Ectodermal cell (in vitro differentiated cells): ENCODE measurements around the gene LRRC66.

Experiments
- H3K27ac ChIP-seq: 2 replicates; pipeline ENCODE4 v1.7.0; 2013; ENCODE audit warnings: mild to moderate bottlenecking, low read depth, low read length; ENCODE audit not compliant: insufficient read depth, poor library complexity, severe bottlenecking
- H3K27me3 ChIP-seq: 2 replicates; pipeline ENCODE4 v1.7.0; 2013; ENCODE audit warnings: mild to moderate bottlenecking, low read length; ENCODE audit not compliant: insufficient read depth, control insufficient read depth, poor library complexity, severe bottlenecking
- H3K36me3 ChIP-seq: one replicate; pipeline ENCODE4 v1.7.0; 2013; ENCODE audit warnings: low read length; ENCODE audit not compliant: control insufficient read depth, insufficient read depth
- H3K4me1 ChIP-seq: one replicate; pipeline ENCODE4 v1.7.0; 2013; ENCODE audit warnings: low read length; ENCODE audit not compliant: control insufficient read depth, insufficient read depth
- H3K4me3 ChIP-seq: 2 replicates; pipeline ENCODE4 v1.7.0; 2013; ENCODE audit warnings: low read depth, low read length, control low read depth; ENCODE audit not compliant: insufficient read depth
- H3K9me3 ChIP-seq: 2 replicates; pipeline ENCODE4 v1.7.0; 2013; ENCODE audit warnings: mild to moderate bottlenecking, low read length, moderate library complexity; ENCODE audit not compliant: control insufficient read depth
- WGBS, 2 experiments: methylation state at CpG; one replicate each; pipeline ENCODE4 v1.1.7; 2013; ENCODE audit warnings: missing lambda C conversion rate in 2 of 2; 5-methylcytosine and 5-hydroxymethylcytosine counted together

The LRRC66 gene

DNA sequence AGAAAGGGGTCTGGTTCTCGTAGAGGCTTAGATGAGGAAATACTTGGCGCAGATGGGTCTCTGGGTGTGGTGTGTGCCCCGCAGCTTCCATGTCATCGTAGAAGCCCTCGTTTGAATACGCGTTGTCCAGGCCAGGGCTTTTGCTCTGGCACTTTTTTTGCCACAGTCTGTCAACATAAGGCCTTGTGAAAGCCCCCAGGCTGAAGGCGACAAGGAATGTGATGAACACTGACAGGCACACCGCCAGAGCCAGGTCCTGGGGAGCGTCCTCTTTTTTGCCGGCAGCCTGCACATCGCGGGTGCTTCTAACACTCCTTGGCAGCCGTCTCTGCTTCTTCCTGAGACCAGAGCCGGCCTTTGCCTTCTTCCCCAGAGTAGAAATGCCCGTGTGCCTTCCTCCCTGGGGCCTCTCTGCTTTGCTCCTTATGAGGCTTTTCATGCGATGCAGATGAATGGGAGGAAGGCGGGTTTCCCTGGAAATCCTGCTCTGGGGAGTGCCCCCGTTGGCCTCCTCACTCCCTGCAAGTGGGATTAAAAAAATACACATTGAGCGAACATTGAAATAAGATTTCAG is 24.4 kb downstream of the LRRC66 start:
- H3K4me3 ChIP-seq, result no peak overlapping the region
- H3K27me3 ChIP-seq, result no peaks in the 10 kb centered on the region
- WGBS, 2 experiments, result 65 to 72% methylated on average over 20 of the region's 20 CpGs
- H3K4me1 ChIP-seq, result peaks cover 3% of the 10 kb centered on the region
- H3K9me3 ChIP-seq, result no peaks in the 10 kb centered on the region
- H3K27ac ChIP-seq, result peak overlapping the region; percentile 38
- H3K36me3 ChIP-seq, result peaks cover 4% of the 10 kb centered on the region

DNA sequence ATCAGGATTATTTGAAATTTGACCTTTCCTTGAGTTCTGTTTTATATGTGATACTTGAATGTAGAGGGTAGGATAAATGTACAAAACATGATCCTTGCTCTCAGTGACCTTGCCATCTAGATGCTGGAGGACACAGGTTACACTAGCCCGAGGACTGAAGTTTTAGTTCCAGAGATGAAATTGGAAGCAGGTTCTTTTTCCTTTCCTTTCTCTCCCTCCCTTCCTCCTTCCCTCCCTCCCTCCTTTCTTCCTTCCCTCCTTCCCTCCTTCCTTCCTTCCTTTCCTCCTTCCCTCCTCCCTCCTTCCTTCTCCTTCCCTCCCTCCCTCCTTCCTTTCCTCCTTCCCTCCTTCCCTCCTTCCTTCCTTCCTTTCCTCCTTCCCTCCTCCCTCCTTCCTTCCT is 54.3 kb downstream of the LRRC66 start:
- no peaks in the 10 kb centered on the region for H3K4me1 ChIP-seq
- peaks cover 2% of the 10 kb centered on the region for H3K9me3 ChIP-seq
- no peaks in the 10 kb centered on the region for H3K36me3 ChIP-seq
- no peaks in the 10 kb centered on the region for H3K27me3 ChIP-seq
- WGBS, 2 experiments, result 83 to 91% methylated on average over 1 of the region's 1 CpG
- no peak overlapping the region for H3K27ac ChIP-seq
- H3K4me3 ChIP-seq, result no peak overlapping the region

DNA sequence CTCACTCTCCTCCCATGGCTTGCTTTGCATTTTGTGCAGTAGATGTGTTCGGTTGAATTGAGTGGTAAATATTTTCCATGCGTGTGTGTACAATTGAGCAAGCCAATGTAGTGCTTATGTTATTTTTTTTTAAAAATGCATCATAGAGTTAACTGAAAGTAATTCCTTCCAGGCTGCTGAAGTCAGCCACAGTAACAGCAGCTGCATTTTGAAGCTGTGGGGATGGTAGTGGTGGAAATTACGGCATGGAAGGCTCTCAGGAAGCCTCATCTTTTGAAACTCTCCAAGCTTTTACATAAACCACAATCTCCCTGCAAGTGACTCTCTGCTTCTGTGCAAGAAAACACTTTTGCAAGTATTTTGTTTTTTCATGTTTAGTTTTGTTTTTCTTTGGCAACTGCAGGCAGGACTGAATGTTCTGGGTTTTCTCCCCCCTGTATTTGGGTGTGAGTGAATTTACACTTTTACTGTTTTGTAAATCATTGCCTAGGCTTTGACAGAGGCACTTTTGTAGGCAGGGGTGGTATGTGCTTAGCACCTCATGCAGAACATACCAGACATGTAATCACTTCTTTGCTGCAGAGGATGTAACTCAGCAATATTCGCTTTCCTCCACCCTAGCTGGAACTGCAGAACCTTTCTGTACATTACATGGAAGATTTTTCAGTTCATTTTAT is 56.2 kb downstream of the LRRC66 start:
- 95 to 96% methylated on average over 4 of the region's 4 CpGs for WGBS, 2 experiments
- Histone ChIP-seq H3K27me3 (no peaks in the 10 kb centered on the region), H3K9me3 (peaks cover 2% of the 10 kb centered on the region)

DNA sequence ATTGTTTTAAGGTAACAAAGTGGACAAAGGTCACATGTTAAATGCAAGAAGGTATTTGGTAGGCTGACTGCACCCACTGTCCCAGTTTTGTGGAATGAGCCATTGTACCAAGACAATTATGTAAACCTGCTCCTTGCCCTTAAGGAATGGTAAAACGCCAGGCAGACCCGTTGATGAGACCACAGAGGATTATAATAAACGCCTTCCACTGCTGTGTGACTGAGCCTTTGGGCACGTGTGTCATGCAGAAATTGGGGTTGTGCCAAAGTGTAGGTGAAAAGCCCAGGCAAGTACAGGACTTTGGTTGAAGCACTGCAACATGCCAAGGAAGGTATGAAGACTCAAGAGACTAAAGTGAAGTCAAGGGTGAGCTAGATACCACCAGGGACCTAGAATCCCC is 59.7 kb downstream of the LRRC66 start:
- Histone ChIP-seq H3K27me3 (no peaks in the 10 kb centered on the region), H3K4me1 (no peaks in the 10 kb centered on the region), H3K9me3 (no peaks in the 10 kb centered on the region), H3K36me3 (no peaks in the 10 kb centered on the region), H3K4me3 (no peak overlapping the region), H3K27ac (no peak overlapping the region)
- WGBS, 2 experiments, result 91% methylated on average over 4 of the region's 4 CpGs

More for the DNA sequence above, 56.2 kb downstream of the LRRC66 start:
- no peaks in the 10 kb centered on the region for H3K36me3 ChIP-seq
- H3K27ac ChIP-seq, result no peak overlapping the region
- no peaks in the 10 kb centered on the region for H3K4me1 ChIP-seq
- no peak overlapping the region for H3K4me3 ChIP-seq

DNA sequence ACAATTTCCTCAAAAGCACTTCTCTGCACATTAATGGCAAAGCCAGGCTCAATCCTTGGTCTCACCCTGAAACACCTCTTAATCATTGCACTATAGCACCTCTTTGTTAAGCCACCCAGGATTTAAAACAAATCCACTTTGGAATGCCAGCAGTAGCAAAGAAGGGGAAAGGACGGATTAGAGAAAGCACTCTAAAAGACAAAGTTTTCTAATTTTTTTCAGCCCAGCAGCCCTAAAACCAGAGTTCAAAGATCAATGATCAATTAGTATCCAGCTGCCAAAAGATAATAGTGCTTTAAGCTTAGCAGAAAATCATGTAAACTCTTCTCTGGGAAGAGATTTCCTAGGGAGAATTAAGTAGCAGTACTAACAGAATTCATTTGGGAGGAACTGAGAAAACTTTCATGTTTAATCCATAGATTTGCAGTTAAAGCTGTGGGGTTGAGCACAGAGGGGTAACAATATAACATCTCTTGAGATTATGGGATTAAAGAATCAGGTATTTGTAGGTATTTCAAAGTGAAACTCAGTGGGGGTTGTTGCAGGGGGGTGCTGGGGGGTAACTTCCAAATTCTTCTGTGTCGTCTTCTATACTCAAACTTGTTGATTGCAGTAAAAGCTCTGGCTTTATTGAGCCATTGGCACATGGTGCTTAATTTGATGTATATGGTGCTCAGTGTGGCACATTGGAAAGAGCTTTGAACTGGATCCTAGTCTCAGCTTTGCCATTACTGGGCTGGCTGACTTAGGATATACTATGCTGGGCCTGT is 61.8 kb downstream of the LRRC66 start:
- Histone ChIP-seq H3K27me3 (no peaks in the 10 kb centered on the region), H3K27ac (peak overlapping the region; percentile 72), H3K9me3 (no peaks in the 10 kb centered on the region), H3K4me3 (no peak overlapping the region), H3K4me1 (no peaks in the 10 kb centered on the region), H3K36me3 (no peaks in the 10 kb centered on the region)
- WGBS, 2 experiments, result 21 to 45% methylated on average over 2 of the region's 2 CpGs
